GM23338 (cell line): ENCODE results near the gene PELI3. TPM values are rescaled to one million over a fixed set of nuclear protein-coding genes. Genes with fewer than 3 reads are reported as not detected.
A peak's percentile ranks its signal among the peaks of the same experiment; 100 is the strongest.

Experiments
- ATAC-seq: fragments of 200-7000 bp; cut with Tn5 transposase; 3 replicates; pipeline ENCODE4 v1.9.1; 2020
- DNase-seq: peaks from one replicate; pipeline ENCODE4 v3.0.0-alpha.2; 2015; ENCODE audit warnings: low spot score
- H2AFZ ChIP-seq: fragments of 200-600 bp; sonication (generic); 2 replicates; pipeline ENCODE4 v1.8.0; 2016; ENCODE audit warnings: antibody characterized with exemption, mild to moderate bottlenecking, moderate library complexity
- H3F3A ChIP-seq: fragments of 200-600 bp; sonication (generic); replicated peaks from 2 replicates; pipeline ENCODE4 v1.8.0; 2017; ENCODE audit warnings: antibody characterized with exemption, mixed run types, low read depth
- H3K27ac ChIP-seq: fragments of 200-600 bp; sonication (generic); 2 replicates; pipeline ENCODE4 v1.6.1; 2016; ENCODE audit warnings: low read depth
- H3K27me3 ChIP-seq: fragments of 200-600 bp; sonication (generic); 2 replicates; pipeline ENCODE4 v1.8.0; 2016; ENCODE audit warnings: mild to moderate bottlenecking, mixed run types, moderate library complexity; ENCODE audit not compliant: insufficient read depth
- H3K36me3 ChIP-seq: fragments of 200-600 bp; sonication (generic); 2 replicates; pipeline ENCODE4 v1.8.0; 2016; ENCODE audit warnings: mild to moderate bottlenecking; ENCODE audit not compliant: insufficient read depth
- H3K4me1 ChIP-seq: fragments of 200-600 bp; sonication (generic); 2 replicates; pipeline ENCODE4 v1.8.0; 2016; ENCODE audit warnings: mild to moderate bottlenecking, moderate library complexity; ENCODE audit not compliant: insufficient read depth
- H3K4me2 ChIP-seq: fragments of 200-600 bp; sonication (generic); 2 replicates; pipeline ENCODE4 v1.7.1; 2017; ENCODE audit warnings: mixed run types
- H3K4me3 ChIP-seq: fragments of 200-600 bp; sonication (generic); 2 replicates; pipeline ENCODE4 v1.6.1; 2016; ENCODE audit warnings: mixed run types
- H3K79me2 ChIP-seq: fragments of 200-600 bp; sonication (generic); replicated peaks from 2 replicates; pipeline ENCODE4 v1.8.0; 2017; ENCODE audit warnings: mild to moderate bottlenecking; ENCODE audit not compliant: insufficient read depth
- H3K9me2 ChIP-seq: fragments of 200-600 bp; sonication (generic); 2 replicates; pipeline ENCODE4 v1.8.0; 2017; ENCODE audit not compliant: insufficient read depth
- H4K20me1 ChIP-seq: fragments of 200-600 bp; sonication (generic); replicated peaks from 2 replicates; pipeline ENCODE4 v1.8.0; 2017; ENCODE audit warnings: mild to moderate bottlenecking; ENCODE audit not compliant: insufficient read depth
- H3K27ac Mint-ChIP-seq: 2 replicates; pipeline ENCODE4 v1.8.0; 2020; ENCODE audit warnings: inconsistent platforms, mild to moderate bottlenecking, moderate library complexity, mixed read lengths
- H3K27me3 Mint-ChIP-seq: 3 replicates; pipeline ENCODE4 v1.8.0; 2022; ENCODE audit warnings: low read depth, mild to moderate bottlenecking, moderate library complexity, mixed read lengths, inconsistent platforms; ENCODE audit not compliant: insufficient read depth, poor library complexity
- H3K36me3 Mint-ChIP-seq: 3 replicates; pipeline ENCODE4 v1.8.0; 2021; ENCODE audit warnings: low read depth, mild to moderate bottlenecking, inconsistent platforms, moderate library complexity, mixed read lengths
- H3K4me1 Mint-ChIP-seq: 3 replicates; pipeline ENCODE4 v1.8.0; 2020; ENCODE audit warnings: mild to moderate bottlenecking, inconsistent platforms, mixed read lengths
- H3K4me3 Mint-ChIP-seq: 3 replicates; pipeline ENCODE4 v1.8.0; 2021; ENCODE audit warnings: moderate library complexity, mild to moderate bottlenecking, inconsistent platforms, mixed read lengths
- H3K9me3 Mint-ChIP-seq: 3 replicates; pipeline ENCODE4 v1.8.0; 2020; ENCODE audit warnings: moderate library complexity, mild to moderate bottlenecking, inconsistent platforms, mixed read lengths
- CREB1 ChIP-seq: fragments of 250-450 bp; sonication (Bioruptor Pico); IDR thresholded peaks from 2 replicates; pipeline ENCODE4 v1.5.0; 2020; ENCODE audit warnings: low read depth, mild to moderate bottlenecking, moderate library complexity
- EZH2phosphoT487 ChIP-seq: fragments of 200-600 bp; sonication (generic); IDR thresholded peaks from one replicate; pipeline ENCODE4 v1.8.1; 2018; ENCODE audit warnings: antibody characterized with exemption; ENCODE audit not compliant: unreplicated experiment
- JUNB ChIP-seq: IDR thresholded peaks from one replicate; pipeline ENCODE4 v1.6.1; 2016; ENCODE audit warnings: antibody characterized with exemption; ENCODE audit not compliant: unreplicated experiment
- NANOG ChIP-seq: IDR thresholded peaks from 2 replicates; pipeline ENCODE4 v1.6.1; 2016; ENCODE audit warnings: antibody characterized with exemption, borderline replicate concordance
- POLR2AphosphoS5 ChIP-seq: IDR thresholded peaks from 2 replicates; pipeline ENCODE4 v1.6.1; 2016; ENCODE audit warnings: antibody characterized with exemption, low read depth
- ZNF114 ChIP-seq: fragments of 250-450 bp; sonication (Bioruptor Pico); IDR thresholded peaks from 2 replicates; pipeline ENCODE4 v1.5.0; 2020; ENCODE audit warnings: mild to moderate bottlenecking, moderate library complexity
- ZNF331 ChIP-seq: fragments of 250-450 bp; sonication (Bioruptor Pico); IDR thresholded peaks from 2 replicates; pipeline ENCODE4 v1.5.0; 2020; ENCODE audit warnings: low read depth, mild to moderate bottlenecking, moderate library complexity
- polyA plus RNA-seq: library from polyadenylated mRNA; unstranded; fragments of >200 nt; fragmentation: Nextera tagmentation; extraction: Ambion mirVana; gene quantifications from 2 replicates; pipeline ENCODE4 v1.2.1, GENCODE V29; 2016
- total RNA-seq: library from RNA; depleted of rRNA; stranded (reverse); fragments of >200 nt; shearing (Covaris generic); gene quantifications from 2 replicates; pipeline ENCODE4 v1.2.3, GENCODE V29; 2014
- TF ChIP-seq, protein P1 (sequence below), 2 experiments: fragments of 200-600 bp in 1 of 2; sonication (generic) in 1 of 2; conservative IDR thresholded peaks; 2 replicates each; pipeline versions ENCODE4 v1.5.1 to v1.6.1; 2016 to 2017; ENCODE audit warnings: antibody characterized with exemption in 2 of 2, low read depth in 2 of 2, mild to moderate bottlenecking in 2 of 2, moderate library complexity in 1 of 2
- TF ChIP-seq, protein P2 (sequence below): IDR thresholded peaks from 2 replicates; pipeline ENCODE4 v1.6.1; 2016; ENCODE audit warnings: antibody characterized with exemption
- TF ChIP-seq, protein P3 (sequence below): IDR thresholded peaks from one replicate; pipeline ENCODE4 v1.6.1; 2018; ENCODE audit warnings: antibody characterized with exemption; ENCODE audit not compliant: unreplicated experiment

Gene PELI3
- total and polyA plus RNA-seq, 2 experiments from 2014 or later = 2.8 to 9.1 TPM

DNA sequence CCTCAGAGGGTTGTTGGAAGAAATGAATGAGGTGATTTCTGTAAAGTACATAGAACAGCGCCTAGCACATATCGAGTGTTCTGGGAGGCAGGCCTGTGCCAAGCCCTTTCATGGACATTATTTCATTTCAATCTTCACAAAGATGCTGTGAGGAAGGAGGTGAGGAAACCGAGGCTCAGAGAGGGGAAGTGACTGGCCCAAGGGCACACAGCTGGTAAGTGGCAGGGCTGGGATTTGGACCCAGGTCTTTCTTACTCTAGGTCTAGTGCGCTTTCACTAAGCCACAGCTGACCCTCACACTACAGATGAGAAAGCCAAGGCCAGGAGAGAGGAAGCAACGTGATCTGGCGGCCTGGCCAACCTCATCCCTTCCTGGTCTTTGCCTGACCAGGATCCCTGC, 2.0 kb downstream of the PELI3 start:
- Histone ChIP-seq H3K9me2 (no peaks in the 10 kb centered on the region), H3F3A (peaks cover 10% of the 10 kb centered on the region; the same call in 1 of the 2 replicates), H4K20me1 (no peaks in the 10 kb centered on the region; the same call in none of the 2 replicates), H3K4me3 (no peak overlapping the region), H2AFZ (no peak overlapping the region), H3K36me3 (no peaks in the 10 kb centered on the region; the same call in 1 of the 2 replicates), H3K79me2 (no peaks in the 10 kb centered on the region), H3K4me1 (peaks cover 35% of the 10 kb centered on the region), H3K4me2 (no peak overlapping the region), H3K27ac (no peak overlapping the region), H3K27me3 (no peaks in the 10 kb centered on the region)
- no peak overlapping the region for H3K27ac Mint-ChIP-seq
- H3K4me1 Mint-ChIP-seq = peaks cover 36% of the 10 kb centered on the region
- peaks cover under 1% of the 10 kb centered on the region; the same call in 1 of the 3 replicates for H3K9me3 Mint-ChIP-seq
- no peak for TF ChIP-seq ZNF331 (CRISPR knock-in tag)
- no peak for TF ChIP-seq ZNF114
- H3K27me3 Mint-ChIP-seq = peaks cover 8% of the 10 kb centered on the region
- no peak for DNase-seq
- peaks cover 4% of the 10 kb centered on the region; the same call in 1 of the 3 replicates for H3K36me3 Mint-ChIP-seq
- ATAC-seq = no peak
- H3K4me3 Mint-ChIP-seq = peak overlapping the region; percentile 85

DNA sequence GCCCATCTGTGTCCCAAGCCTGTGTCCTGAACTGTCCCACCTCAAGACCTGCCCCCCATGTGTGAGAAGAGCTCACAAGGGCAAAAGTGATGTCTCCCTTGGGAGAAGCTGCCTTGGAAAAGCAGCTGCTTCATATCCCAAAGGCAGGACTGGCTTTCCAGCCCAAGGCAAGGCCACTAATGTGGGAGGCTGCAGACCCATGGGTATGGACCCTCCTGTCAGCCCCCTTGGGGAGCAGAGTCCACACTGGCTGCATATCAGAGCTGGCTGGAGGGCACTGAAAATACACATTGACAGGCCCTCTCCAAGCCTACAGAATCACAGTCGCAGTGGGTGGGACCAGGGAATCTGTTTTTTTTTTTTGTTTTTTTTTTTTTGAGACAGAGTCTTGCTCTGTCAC, 2.7 kb downstream of the PELI3 start:
- Histone ChIP-seq H3K27ac (0 out of 2 replicates have a peak overlapping the region, but pooled peaks have one; percentile 53), H3K4me3 (no peak overlapping the region), H3K4me2 (0 out of 2 replicates have a peak overlapping the region, but pooled peaks have one; percentile 57), H4K20me1 (no peaks in the 10 kb centered on the region; the same call in none of the 2 replicates), H3K27me3 (no peaks in the 10 kb centered on the region), H3K4me1 (peaks cover 35% of the 10 kb centered on the region), H3K79me2 (no peaks in the 10 kb centered on the region), H3K36me3 (no peaks in the 10 kb centered on the region; the same call in 1 of the 2 replicates), H3K9me2 (no peaks in the 10 kb centered on the region), H3F3A (peaks cover 10% of the 10 kb centered on the region; the same call in 1 of the 2 replicates), H2AFZ (no peak overlapping the region)
- H3K9me3 Mint-ChIP-seq = no peaks in the 10 kb centered on the region
- H3K4me1 Mint-ChIP-seq = peaks cover 39% of the 10 kb centered on the region
- H3K4me3 Mint-ChIP-seq = no peak overlapping the region
- no peak overlapping the region for H3K27ac Mint-ChIP-seq
- peaks cover 9% of the 10 kb centered on the region for H3K27me3 Mint-ChIP-seq
- DNase-seq = no peak
- H3K36me3 Mint-ChIP-seq = peaks cover 3% of the 10 kb centered on the region; the same call in 1 of the 3 replicates
- no peak for ATAC-seq
- TF ChIP-seq, protein P1, sequence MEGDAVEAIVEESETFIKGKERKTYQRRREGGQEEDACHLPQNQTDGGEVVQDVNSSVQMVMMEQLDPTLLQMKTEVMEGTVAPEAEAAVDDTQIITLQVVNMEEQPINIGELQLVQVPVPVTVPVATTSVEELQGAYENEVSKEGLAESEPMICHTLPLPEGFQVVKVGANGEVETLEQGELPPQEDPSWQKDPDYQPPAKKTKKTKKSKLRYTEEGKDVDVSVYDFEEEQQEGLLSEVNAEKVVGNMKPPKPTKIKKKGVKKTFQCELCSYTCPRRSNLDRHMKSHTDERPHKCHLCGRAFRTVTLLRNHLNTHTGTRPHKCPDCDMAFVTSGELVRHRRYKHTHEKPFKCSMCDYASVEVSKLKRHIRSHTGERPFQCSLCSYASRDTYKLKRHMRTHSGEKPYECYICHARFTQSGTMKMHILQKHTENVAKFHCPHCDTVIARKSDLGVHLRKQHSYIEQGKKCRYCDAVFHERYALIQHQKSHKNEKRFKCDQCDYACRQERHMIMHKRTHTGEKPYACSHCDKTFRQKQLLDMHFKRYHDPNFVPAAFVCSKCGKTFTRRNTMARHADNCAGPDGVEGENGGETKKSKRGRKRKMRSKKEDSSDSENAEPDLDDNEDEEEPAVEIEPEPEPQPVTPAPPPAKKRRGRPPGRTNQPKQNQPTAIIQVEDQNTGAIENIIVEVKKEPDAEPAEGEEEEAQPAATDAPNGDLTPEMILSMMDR (conservative IDR thresholded peaks at IDR 0.05; ENCODE audit: low read depth in 2 of 2) = no peak
- TF ChIP-seq, protein P2, sequence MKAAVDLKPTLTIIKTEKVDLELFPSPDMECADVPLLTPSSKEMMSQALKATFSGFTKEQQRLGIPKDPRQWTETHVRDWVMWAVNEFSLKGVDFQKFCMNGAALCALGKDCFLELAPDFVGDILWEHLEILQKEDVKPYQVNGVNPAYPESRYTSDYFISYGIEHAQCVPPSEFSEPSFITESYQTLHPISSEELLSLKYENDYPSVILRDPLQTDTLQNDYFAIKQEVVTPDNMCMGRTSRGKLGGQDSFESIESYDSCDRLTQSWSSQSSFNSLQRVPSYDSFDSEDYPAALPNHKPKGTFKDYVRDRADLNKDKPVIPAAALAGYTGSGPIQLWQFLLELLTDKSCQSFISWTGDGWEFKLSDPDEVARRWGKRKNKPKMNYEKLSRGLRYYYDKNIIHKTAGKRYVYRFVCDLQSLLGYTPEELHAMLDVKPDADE = no peak
- TF ChIP-seq ZNF114 (no peak), CREB1 (no peak), POLR2AphosphoS5 (no peak), EZH2phosphoT487 (no peak), NANOG (no peak), JUNB (no peak)
- TF ChIP-seq, protein P3, sequence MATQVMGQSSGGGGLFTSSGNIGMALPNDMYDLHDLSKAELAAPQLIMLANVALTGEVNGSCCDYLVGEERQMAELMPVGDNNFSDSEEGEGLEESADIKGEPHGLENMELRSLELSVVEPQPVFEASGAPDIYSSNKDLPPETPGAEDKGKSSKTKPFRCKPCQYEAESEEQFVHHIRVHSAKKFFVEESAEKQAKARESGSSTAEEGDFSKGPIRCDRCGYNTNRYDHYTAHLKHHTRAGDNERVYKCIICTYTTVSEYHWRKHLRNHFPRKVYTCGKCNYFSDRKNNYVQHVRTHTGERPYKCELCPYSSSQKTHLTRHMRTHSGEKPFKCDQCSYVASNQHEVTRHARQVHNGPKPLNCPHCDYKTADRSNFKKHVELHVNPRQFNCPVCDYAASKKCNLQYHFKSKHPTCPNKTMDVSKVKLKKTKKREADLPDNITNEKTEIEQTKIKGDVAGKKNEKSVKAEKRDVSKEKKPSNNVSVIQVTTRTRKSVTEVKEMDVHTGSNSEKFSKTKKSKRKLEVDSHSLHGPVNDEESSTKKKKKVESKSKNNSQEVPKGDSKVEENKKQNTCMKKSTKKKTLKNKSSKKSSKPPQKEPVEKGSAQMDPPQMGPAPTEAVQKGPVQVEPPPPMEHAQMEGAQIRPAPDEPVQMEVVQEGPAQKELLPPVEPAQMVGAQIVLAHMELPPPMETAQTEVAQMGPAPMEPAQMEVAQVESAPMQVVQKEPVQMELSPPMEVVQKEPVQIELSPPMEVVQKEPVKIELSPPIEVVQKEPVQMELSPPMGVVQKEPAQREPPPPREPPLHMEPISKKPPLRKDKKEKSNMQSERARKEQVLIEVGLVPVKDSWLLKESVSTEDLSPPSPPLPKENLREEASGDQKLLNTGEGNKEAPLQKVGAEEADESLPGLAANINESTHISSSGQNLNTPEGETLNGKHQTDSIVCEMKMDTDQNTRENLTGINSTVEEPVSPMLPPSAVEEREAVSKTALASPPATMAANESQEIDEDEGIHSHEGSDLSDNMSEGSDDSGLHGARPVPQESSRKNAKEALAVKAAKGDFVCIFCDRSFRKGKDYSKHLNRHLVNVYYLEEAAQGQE = no peak
